H9 (cell line): ENCODE results near the gene RXFP1. TPM values are rescaled to one million over a fixed set of nuclear protein-coding genes. Genes with fewer than 3 reads are reported as not detected.

Experiments used
- DNase-seq: peaks from one replicate; pipeline ENCODE4 v3.0.0-alpha.2; 2017
- H2AFZ ChIP-seq: one replicate; pipeline ENCODE4 v1.6.1; 2013; ENCODE audit warnings: mild to moderate bottlenecking, low read length, control low read depth, moderate library complexity
- H2AK5ac ChIP-seq: 2 replicates; pipeline ENCODE4 v1.6.1; 2013; ENCODE audit warnings: low read length, control low read depth, mixed read lengths; ENCODE audit not compliant: insufficient read length
- H2BK120ac ChIP-seq: one replicate; pipeline ENCODE4 v1.6.1; 2013; ENCODE audit warnings: low read depth, mild to moderate bottlenecking, low read length, control low read depth, inconsistent platforms; ENCODE audit not compliant: poor library complexity, severe bottlenecking
- H2BK12ac ChIP-seq: 2 replicates; pipeline ENCODE4 v1.6.1; 2013; ENCODE audit warnings: low read length, control low read depth, mixed read lengths, low read depth; ENCODE audit not compliant: insufficient read length
- H2BK15ac ChIP-seq: 2 replicates; pipeline ENCODE4 v1.6.1; 2013; ENCODE audit warnings: low read depth, low read length, control low read depth
- H2BK20ac ChIP-seq: one replicate; pipeline ENCODE4 v1.6.1; 2013; ENCODE audit warnings: low read depth, mild to moderate bottlenecking, low read length, control low read depth, inconsistent platforms; ENCODE audit not compliant: poor library complexity, severe bottlenecking
- H2BK5ac ChIP-seq: 2 replicates; pipeline ENCODE4 v1.6.1; 2013; ENCODE audit warnings: low read length, control low read depth, mixed read lengths; ENCODE audit not compliant: insufficient read length
- H3K14ac ChIP-seq: 2 replicates; pipeline ENCODE4 v1.6.1; 2013; ENCODE audit warnings: low read length, control low read depth; ENCODE audit not compliant: insufficient read depth
- H3K18ac ChIP-seq: 2 replicates; pipeline ENCODE4 v1.6.1; 2013; ENCODE audit warnings: low read depth, mild to moderate bottlenecking, mixed read lengths, low read length, control low read depth; ENCODE audit not compliant: insufficient read length
- H3K23ac ChIP-seq: 2 replicates; pipeline ENCODE4 v1.6.1; 2013; ENCODE audit warnings: low read length, control low read depth, mixed read lengths, low read depth; ENCODE audit not compliant: insufficient read length
- H3K23me2 ChIP-seq: 2 replicates; pipeline ENCODE4 v1.6.1; 2013; ENCODE audit warnings: low read depth, mild to moderate bottlenecking, mixed read lengths, low read length, control low read depth; ENCODE audit not compliant: insufficient read length, poor library complexity, severe bottlenecking
- H3K27ac ChIP-seq: 2 replicates; pipeline ENCODE4 v1.5.1; 2013; ENCODE audit warnings: low read length, control low read depth, mixed read lengths, low read depth; ENCODE audit not compliant: insufficient read length
- H3K27me3 ChIP-seq: 2 replicates; pipeline ENCODE4 v1.6.1; 2013; ENCODE audit warnings: low read length, control low read depth, inconsistent platforms; ENCODE audit not compliant: insufficient read depth
- H3K4ac ChIP-seq: 2 replicates; pipeline ENCODE4 v1.6.1; 2013; ENCODE audit warnings: low read depth, mild to moderate bottlenecking, control low read depth, inconsistent platforms, low read length, moderate library complexity
- H3K4me1 ChIP-seq: 2 replicates; pipeline ENCODE4 v1.6.1; 2013; ENCODE audit warnings: low read length, control low read depth, inconsistent platforms; ENCODE audit not compliant: insufficient read depth
- H3K4me2 ChIP-seq: 2 replicates; pipeline ENCODE4 v1.6.1; 2013; ENCODE audit warnings: low read length, control low read depth, mixed read lengths; ENCODE audit not compliant: insufficient read length, insufficient read depth
- H3K56ac ChIP-seq: 2 replicates; pipeline ENCODE4 v1.6.1; 2013; ENCODE audit warnings: low read depth, mild to moderate bottlenecking, mixed read lengths, low read length, control low read depth; ENCODE audit not compliant: insufficient read length
- H3K79me1 ChIP-seq: 2 replicates; pipeline ENCODE4 v1.6.1; 2013; ENCODE audit warnings: low read depth, mild to moderate bottlenecking, moderate library complexity, low read length, control low read depth, inconsistent platforms; ENCODE audit not compliant: insufficient read depth, poor library complexity, severe bottlenecking
- H3K79me2 ChIP-seq: 2 replicates; pipeline ENCODE4 v1.6.1; 2013; ENCODE audit warnings: low read length, control low read depth, inconsistent platforms; ENCODE audit not compliant: insufficient read depth
- H3K9ac ChIP-seq: 2 replicates; pipeline ENCODE4 v1.6.1; 2013; ENCODE audit warnings: low read length, control low read depth, mixed read lengths; ENCODE audit not compliant: insufficient read length; ENCODE audit errors: extremely low read depth
- H3K9me3 ChIP-seq: one replicate; pipeline ENCODE4 v1.6.1; 2013; ENCODE audit warnings: low read depth, low read length, inconsistent platforms; ENCODE audit not compliant: control insufficient read depth
- H3T11ph ChIP-seq: one replicate; pipeline ENCODE4 v1.6.1; 2013; ENCODE audit warnings: mild to moderate bottlenecking, low read length, control low read depth, inconsistent platforms
- H4K20me1 ChIP-seq: one replicate; pipeline ENCODE4 v1.6.1; 2013; ENCODE audit not compliant: control insufficient read depth, insufficient read length, insufficient read depth
- H4K5ac ChIP-seq: 2 replicates; pipeline ENCODE4 v1.6.1; 2013; ENCODE audit warnings: low read depth, mild to moderate bottlenecking, mixed read lengths, low read length, control low read depth; ENCODE audit not compliant: insufficient read length
- H4K8ac ChIP-seq: replicated peaks from 2 replicates; pipeline ENCODE4 v1.6.1; 2013; ENCODE audit warnings: low read length, control low read depth, mixed read lengths, low read depth; ENCODE audit not compliant: insufficient read length
- H4K91ac ChIP-seq: 2 replicates; pipeline ENCODE4 v1.6.1; 2013; ENCODE audit warnings: low read depth, mild to moderate bottlenecking, moderate library complexity, mixed read lengths, low read length, control low read depth; ENCODE audit not compliant: insufficient read length
- H3K27ac Mint-ChIP-seq, 3 experiments: 2 replicates in 2 of 3; 3 replicates in 1 of 3; pipeline ENCODE4 v1.8.0; 2020 to 2021; ENCODE audit warnings: mixed read lengths in 3 of 3, mild to moderate bottlenecking in 1 of 3, moderate library complexity in 1 of 3
- H3K27me3 Mint-ChIP-seq: 2 replicates; pipeline ENCODE4 v1.8.0; 2021; ENCODE audit warnings: low read depth, mild to moderate bottlenecking, moderate library complexity, mixed read lengths
- H3K36me3 Mint-ChIP-seq, 3 experiments: 2 replicates in 2 of 3; 3 replicates in 1 of 3; pipeline ENCODE4 v1.8.0; 2020 to 2021; ENCODE audit warnings: low read depth in 3 of 3, mixed read lengths in 3 of 3; ENCODE audit not compliant: insufficient read depth in 1 of 3
- H3K4me1 Mint-ChIP-seq, 2 experiments: 2 replicates each; pipeline ENCODE4 v1.8.0; 2020; ENCODE audit warnings: mixed read lengths in 2 of 2
- H3K4me3 Mint-ChIP-seq, 2 experiments: 2 replicates in 1 of 2; 3 replicates in 1 of 2; pipeline ENCODE4 v1.8.0; 2020 to 2021; ENCODE audit warnings: mild to moderate bottlenecking in 2 of 2, mixed read lengths in 2 of 2, moderate library complexity in 1 of 2
- H3K9me3 Mint-ChIP-seq, 2 experiments: 2 replicates in 1 of 2; 3 replicates in 1 of 2; pipeline ENCODE4 v1.8.0; 2020; ENCODE audit warnings: mild to moderate bottlenecking in 2 of 2, mixed read lengths in 2 of 2, moderate library complexity in 1 of 2
- CTCF ChIP-seq: fragments of 200-600 bp; sonication (generic); conservative IDR thresholded peaks from 3 replicates; pipeline ENCODE4 v1.8.0; 2021; ENCODE audit warnings: antibody characterized with exemption, mild to moderate bottlenecking
- WGBS: extraction: QIAGEN DNeasy Blood & Tissue Kit; methylation state at CpG from one replicate; pipeline ENCODE4 v1.1.7; 2013; ENCODE audit warnings: missing lambda C conversion rate, low lambda C conversion rate, mixed read lengths; ENCODE audit not compliant: insufficient read length; ENCODE audit errors: extremely low coverage; 5-methylcytosine and 5-hydroxymethylcytosine counted together
- total RNA-seq: library from RNA; stranded (reverse); gene quantifications from 2 replicates; pipeline ENCODE4 v1.2.1, GENCODE V29; 2021

RXFP1 gene
- total RNA-seq, 1 experiment from 2014 or later, result 0.17 TPM

DNA sequence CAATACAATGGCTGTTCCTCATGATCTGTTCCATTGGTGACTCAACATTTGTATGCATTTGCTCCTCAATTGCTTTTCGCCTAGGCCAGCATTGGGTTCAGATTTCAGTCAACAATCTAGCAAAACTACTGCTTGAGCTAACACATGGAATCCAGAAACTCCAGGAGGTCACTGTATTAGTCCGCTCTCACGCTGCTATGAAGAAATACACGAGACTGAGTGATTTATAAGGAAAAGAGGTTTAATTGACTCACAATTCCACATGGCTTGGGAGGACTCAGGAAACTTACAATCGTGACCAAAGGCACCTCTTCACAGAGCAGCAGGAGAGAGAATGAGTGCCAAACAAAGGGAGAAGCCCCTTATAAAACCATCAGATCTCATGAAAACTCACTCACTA lies 67.1 kb downstream of the RXFP1 start:
- Histone ChIP-seq H3K79me2 (no peaks in the 10 kb centered on the region), H3K14ac (no peak overlapping the region), H3K4me2 (no peak overlapping the region), H3K27me3 (no peaks in the 10 kb centered on the region), H2AFZ (no peak overlapping the region), H2BK120ac (no peak overlapping the region), H3K9ac (no peak overlapping the region), H4K8ac (no peak overlapping the region), H4K91ac (no peak overlapping the region), H2AK5ac (no peak overlapping the region), H3K18ac (no peak overlapping the region), H2BK12ac (no peak overlapping the region), H2BK15ac (no peak overlapping the region), H2BK5ac (no peak overlapping the region), H3K9me3 (no peaks in the 10 kb centered on the region), H3K56ac (no peak overlapping the region), H3K79me1 (no peaks in the 10 kb centered on the region), H3K27ac (no peak overlapping the region), H3K23me2 (no peaks in the 10 kb centered on the region), H3T11ph (no peak overlapping the region), H4K20me1 (no peaks in the 10 kb centered on the region), H3K23ac (no peak overlapping the region), H3K4ac (no peak overlapping the region), H4K5ac (no peak overlapping the region), H2BK20ac (no peak overlapping the region), H3K4me1 (no peaks in the 10 kb centered on the region)
- TF ChIP-seq CTCF, result no peak
- Mint-ChIP-seq H3K27ac (no peak overlapping the region; a peak in 1 of 7 replicates), H3K4me3 (no peak overlapping the region), H3K4me1 (peaks cover 2 to 4% of the 10 kb centered on the region in 2 experiments; a peak in 1 of 4 replicates), H3K9me3 (no peaks in the 10 kb centered on the region), H3K27me3 (no peaks in the 10 kb centered on the region), H3K36me3 (no peaks in the 10 kb centered on the region; a peak in 1 of 7 replicates)
- WGBS, result no CpG with 5 or more reads among the region's 5 CpGs
- no peak for DNase-seq
